HCT116 (cell line): ENCODE results near the gene GFM1. TPM values are rescaled to one million over a fixed set of nuclear protein-coding genes. Genes with fewer than 3 reads are reported as not detected.

ENCODE experiments used
- ATAC-seq: fragments of 200-7000 bp; cut with Tn5 transposase; 2 replicates; pipeline ENCODE4 v1.9.1; 2020; ENCODE audit warnings: mild to moderate bottlenecking, moderate library complexity
- BruUV-seq: library from RNA; stranded (reverse); fragments of 400-500 nt; replicated peaks from 2 replicates; lab custom pipeline; 2021; lab: Mats Ljungman, UMichigan
- CTCF ChIA-PET: fragments of 300-600 bp; sonication (Branson Sonifier 250); formaldehyde crosslinking; loops from one replicate; lab custom pipeline; 2021; ENCODE audit warnings: antibody characterized with exemption; lab: Charles Lee
- POLR2A ChIA-PET: fragments of 300-600, 350-600 bp; sonication (Branson Sonifier 250); formaldehyde crosslinking; loops from one replicate; lab custom pipeline; 2021; ENCODE audit warnings: antibody characterized with exemption; lab: Charles Lee
- RAD21 ChIA-PET, 2 experiments: fragments of 300-600 bp; sonication (Branson Sonifier 250); formaldehyde crosslinking; loops; one replicate each; lab custom pipeline; 2023; ENCODE audit warnings: low total read pairs in 2 of 2; ENCODE audit not compliant: uncharacterized antibody in 2 of 2, unreplicated experiment in 2 of 2, low non-redundant PET in 1 of 2; lab: Charles Lee
- DNase-seq: peaks from one replicate; pipeline ENCODE4 v3.0.0-alpha.2; 2010; ENCODE audit warnings: low read depth, low spot score
- H2AFZ ChIP-seq: fragments of 200-600 bp; shearing (Covaris generic), sonication (generic); 2 replicates; pipeline ENCODE4 v1.6.1; 2017; ENCODE audit warnings: low read depth, mixed run types, mixed read lengths, antibody characterized with exemption, low read length; ENCODE audit not compliant: poor library complexity, severe bottlenecking
- H3K27ac ChIP-seq: 2 replicates; pipeline ENCODE4 v1.5.1; 2012; ENCODE audit warnings: low read depth, low read length
- H3K27me3 ChIP-seq: fragments of 200-600 bp; sonication (generic); 2 replicates; pipeline ENCODE4 v1.6.1; 2016; ENCODE audit warnings: mixed run types, low read length, mixed read lengths; ENCODE audit not compliant: insufficient read depth
- H3K36me3 ChIP-seq, 2 experiments: fragments of 200-500 bp in 1 of 2; fragments of 200-600 bp in 1 of 2; sonication (Bioruptor generic) in 1 of 2; sonication (generic) in 1 of 2; 2 replicates each; pipeline versions ENCODE4 v1.5.1 to v1.6.1; 2014 to 2016; ENCODE audit warnings: low read length in 2 of 2, inconsistent platforms in 1 of 2, mixed read lengths in 1 of 2, mixed run types in 1 of 2; ENCODE audit not compliant: insufficient read depth in 2 of 2, control insufficient read depth in 1 of 2
- H3K4me1 ChIP-seq, 2 experiments: fragments of 200-600 bp in 1 of 2; sonication (generic) in 1 of 2; 2 replicates each; pipeline versions ENCODE4 v1.5.1 to v1.6.1; 2012 to 2017; ENCODE audit warnings: low read length in 2 of 2, inconsistent platforms in 1 of 2, mild to moderate bottlenecking in 1 of 2, mixed read lengths in 1 of 2, mixed run types in 1 of 2, moderate library complexity in 1 of 2; ENCODE audit not compliant: insufficient read depth in 2 of 2, control insufficient read depth in 1 of 2
- H3K4me2 ChIP-seq: fragments of 200-600 bp; sonication (generic); 2 replicates; pipeline ENCODE4 v1.6.1; 2017; ENCODE audit warnings: mixed run types, low read length, mixed read lengths
- H3K4me3 ChIP-seq, 2 experiments: fragments of 200-600 bp in 1 of 2; sonication (generic) in 1 of 2; replicated peaks in 1 of 2; 2 replicates each; pipeline ENCODE4 v1.5.1; 2011 to 2016; ENCODE audit warnings: low read length in 2 of 2, control low read depth in 1 of 2, low read depth in 1 of 2, mild to moderate bottlenecking in 1 of 2, mixed read lengths in 1 of 2, mixed run types in 1 of 2
- H3K79me2 ChIP-seq: fragments of 200-600 bp; sonication (generic); 2 replicates; pipeline ENCODE4 v1.6.1; 2017; ENCODE audit warnings: mild to moderate bottlenecking, mixed run types, low read length, moderate library complexity, mixed read lengths; ENCODE audit not compliant: insufficient read depth
- H3K9ac ChIP-seq: fragments of 200-600 bp; sonication (generic); 2 replicates; pipeline ENCODE4 v1.6.1; 2016; ENCODE audit warnings: low read length, mixed read lengths
- H3K9me2 ChIP-seq: fragments of 200-600 bp; sonication (generic), shearing (Covaris generic); 2 replicates; pipeline ENCODE4 v1.6.1; 2017; ENCODE audit warnings: mixed run types, mild to moderate bottlenecking, moderate library complexity; ENCODE audit not compliant: insufficient read depth
- H3K9me3 ChIP-seq, 2 experiments: fragments of 200-500 bp in 1 of 2; fragments of 200-600 bp in 1 of 2; sonication (Bioruptor generic) in 1 of 2; sonication (generic) in 1 of 2; 2 replicates each; pipeline ENCODE4 v1.6.1; 2014 to 2017; ENCODE audit warnings: low read length in 2 of 2, mixed read lengths in 2 of 2, inconsistent platforms in 1 of 2, low read depth in 1 of 2, mild to moderate bottlenecking in 1 of 2, mixed run types in 1 of 2, moderate library complexity in 1 of 2; ENCODE audit not compliant: control insufficient read depth in 1 of 2, insufficient read depth in 1 of 2
- H4K20me1 ChIP-seq: fragments of 200-600 bp; sonication (generic), shearing (Covaris generic); 2 replicates; pipeline ENCODE4 v1.6.1; 2017; ENCODE audit warnings: mixed run types, mild to moderate bottlenecking, moderate library complexity; ENCODE audit not compliant: insufficient read depth
- ELF1 ChIP-seq: IDR thresholded peaks from 2 replicates; pipeline ENCODE4 v1.6.1; 2012; ENCODE audit warnings: low read depth, borderline replicate concordance
- EZH2 ChIP-seq: fragments of 200-600 bp; sonication (generic); IDR thresholded peaks from 2 replicates; pipeline ENCODE4 v1.6.1; 2017; ENCODE audit warnings: antibody characterized with exemption, mixed run types
- FOSL1 ChIP-seq: IDR thresholded peaks from 2 replicates; pipeline ENCODE4 v1.6.1; 2012; ENCODE audit warnings: low read depth
- JUND ChIP-seq: IDR thresholded peaks from 2 replicates; pipeline ENCODE4 v1.6.1; 2012
- POLR2A ChIP-seq: IDR thresholded peaks from 2 replicates; pipeline ENCODE4 v1.7.0; 2011; ENCODE audit warnings: borderline replicate concordance; ENCODE audit not compliant: insufficient read depth, insufficient read length; ENCODE audit errors: extremely low read depth
- POLR2AphosphoS5 ChIP-seq: IDR thresholded peaks from 2 replicates; pipeline ENCODE4 v1.6.1; 2011; ENCODE audit warnings: mild to moderate bottlenecking, low read depth, low read length, moderate library complexity
- RAD21 ChIP-seq: IDR thresholded peaks from 2 replicates; pipeline ENCODE4 v1.6.1; 2012; ENCODE audit warnings: low read depth, mild to moderate bottlenecking
- SIN3A ChIP-seq: IDR thresholded peaks from 2 replicates; pipeline ENCODE4 v1.6.1; 2012; ENCODE audit warnings: low read depth
- SP1 ChIP-seq: IDR thresholded peaks from 2 replicates; pipeline ENCODE4 v1.6.1; 2012; ENCODE audit warnings: low read depth
- SRF ChIP-seq: IDR thresholded peaks from 2 replicates; pipeline ENCODE4 v1.6.1; 2012; ENCODE audit warnings: low read depth
- TCF7L2 ChIP-seq: IDR thresholded peaks from 2 replicates; pipeline ENCODE4 v1.7.0; 2011; ENCODE audit warnings: borderline replicate concordance, inconsistent platforms; ENCODE audit not compliant: insufficient read depth, insufficient read length; ENCODE audit errors: extremely low read depth
- YY1 ChIP-seq: IDR thresholded peaks from 2 replicates; pipeline ENCODE4 v1.6.1; 2011; ENCODE audit warnings: low read length, low read depth, moderate library complexity, mild to moderate bottlenecking; ENCODE audit not compliant: insufficient replicate concordance; ENCODE audit errors: extremely low read depth
- ZFX ChIP-seq: fragments of 450-650 bp; IDR thresholded peaks from 2 replicates; pipeline ENCODE4 v1.6.1; 2017
- ZNF274 ChIP-seq: fragments of 200-500 bp; sonication (Bioruptor generic); IDR thresholded peaks from 2 replicates; pipeline ENCODE4 v1.6.1; 2014; ENCODE audit warnings: mild to moderate bottlenecking, low read depth, low read length, inconsistent platforms
- intact Hi-C: fragments of 100-400 bp; cut with micrococcal nuclease; formaldehyde crosslinking; loops from 2 replicates; pipeline ENCODE4 v1.10.0; 2022
- total RNA-seq: library from RNA; stranded (reverse); gene quantifications from one replicate; pipeline ENCODE4 v1.2.1, GENCODE V29; 2021; ENCODE audit not compliant: unreplicated experiment
- TF ChIP-seq, protein P1 (sequence below), 3 experiments: fragments of 200-600 bp in 1 of 3; sonication (generic) in 1 of 3; IDR thresholded peaks in 2 of 3; conservative IDR thresholded peaks in 1 of 3; 2 replicates each; pipeline ENCODE4 v1.5.1; 2012 to 2017; ENCODE audit warnings: low read depth in 2 of 3, low read length in 2 of 3, antibody characterized with exemption in 1 of 3, borderline replicate concordance in 1 of 3, control low read depth in 1 of 3, mild to moderate bottlenecking in 1 of 3, mixed read lengths in 1 of 3, mixed run types in 1 of 3, moderate library complexity in 1 of 3; ENCODE audit not compliant: insufficient read depth in 1 of 3
- TF ChIP-seq, protein P2 (sequence below): IDR thresholded peaks from 2 replicates; pipeline ENCODE4 v1.6.1; 2012

GFM1 gene
- total RNA-seq, 1 experiment from 2014 or later = 38.7 TPM

DNA sequence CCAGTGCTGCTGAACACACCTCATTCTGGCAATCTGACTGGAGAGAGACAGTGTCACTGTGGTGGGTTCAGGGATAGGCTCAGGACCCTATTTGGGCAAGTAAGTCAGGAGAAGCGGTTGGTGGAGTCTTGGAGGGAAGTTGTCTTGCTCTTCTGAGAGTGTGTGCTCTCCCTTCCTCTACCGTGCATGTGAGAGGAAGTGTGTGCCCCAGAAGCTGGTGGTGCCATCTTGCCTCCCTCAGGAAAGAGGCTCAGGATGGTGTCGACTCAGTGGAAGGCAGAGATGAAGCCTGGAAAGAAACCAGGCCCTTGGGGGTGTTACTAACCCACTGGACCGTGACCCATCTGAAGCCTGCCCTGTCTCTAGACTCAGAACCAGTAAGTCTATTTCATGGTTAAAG, 94.8 kb downstream of the GFM1 start:
- no peak for ATAC-seq
- ChIA-PET POLR2A (no interaction called here), CTCF (no interaction called here), RAD21 (no interaction called here)
- H3K36me3 ChIP-seq = no peaks in the 10 kb centered on the region; a peak in 1 of 4 replicates
- peaks cover 3 to 7% of the 10 kb centered on the region in 2 experiments; a peak in 1 of 4 replicates for H3K9me3 ChIP-seq
- BruUV-seq = no TSS peak
- no peaks in the 10 kb centered on the region for H4K20me1 ChIP-seq
- H3K9ac ChIP-seq = no peak overlapping the region
- H3K4me2 ChIP-seq = no peak overlapping the region
- no peaks in the 10 kb centered on the region for H3K4me1 ChIP-seq
- H3K9me2 ChIP-seq = no peaks in the 10 kb centered on the region
- H3K27ac ChIP-seq = no peak overlapping the region
- intact Hi-C loops = no loop called here
- no peaks in the 10 kb centered on the region for H3K79me2 ChIP-seq
- H2AFZ ChIP-seq = no peak overlapping the region
- H3K27me3 ChIP-seq = no peaks in the 10 kb centered on the region
- TF ChIP-seq EZH2 (no peak), FOSL1 (no peak), ELF1 (no peak), POLR2AphosphoS5 (no peak), POLR2A (no peak), RAD21 (no peak)
- TF ChIP-seq, protein P1, sequence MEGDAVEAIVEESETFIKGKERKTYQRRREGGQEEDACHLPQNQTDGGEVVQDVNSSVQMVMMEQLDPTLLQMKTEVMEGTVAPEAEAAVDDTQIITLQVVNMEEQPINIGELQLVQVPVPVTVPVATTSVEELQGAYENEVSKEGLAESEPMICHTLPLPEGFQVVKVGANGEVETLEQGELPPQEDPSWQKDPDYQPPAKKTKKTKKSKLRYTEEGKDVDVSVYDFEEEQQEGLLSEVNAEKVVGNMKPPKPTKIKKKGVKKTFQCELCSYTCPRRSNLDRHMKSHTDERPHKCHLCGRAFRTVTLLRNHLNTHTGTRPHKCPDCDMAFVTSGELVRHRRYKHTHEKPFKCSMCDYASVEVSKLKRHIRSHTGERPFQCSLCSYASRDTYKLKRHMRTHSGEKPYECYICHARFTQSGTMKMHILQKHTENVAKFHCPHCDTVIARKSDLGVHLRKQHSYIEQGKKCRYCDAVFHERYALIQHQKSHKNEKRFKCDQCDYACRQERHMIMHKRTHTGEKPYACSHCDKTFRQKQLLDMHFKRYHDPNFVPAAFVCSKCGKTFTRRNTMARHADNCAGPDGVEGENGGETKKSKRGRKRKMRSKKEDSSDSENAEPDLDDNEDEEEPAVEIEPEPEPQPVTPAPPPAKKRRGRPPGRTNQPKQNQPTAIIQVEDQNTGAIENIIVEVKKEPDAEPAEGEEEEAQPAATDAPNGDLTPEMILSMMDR (IDR thresholded peaks at IDR 0.05 in 2 of 3, conservative IDR thresholded peaks at IDR 0.05 in 1 of 3; ENCODE audit: borderline replicate concordance in 1 of 3, insufficient read depth in 1 of 3, low read depth in 2 of 3, low read length in 2 of 3) = no peak
- no peak for DNase-seq
- H3K4me3 ChIP-seq = no peak overlapping the region

DNA sequence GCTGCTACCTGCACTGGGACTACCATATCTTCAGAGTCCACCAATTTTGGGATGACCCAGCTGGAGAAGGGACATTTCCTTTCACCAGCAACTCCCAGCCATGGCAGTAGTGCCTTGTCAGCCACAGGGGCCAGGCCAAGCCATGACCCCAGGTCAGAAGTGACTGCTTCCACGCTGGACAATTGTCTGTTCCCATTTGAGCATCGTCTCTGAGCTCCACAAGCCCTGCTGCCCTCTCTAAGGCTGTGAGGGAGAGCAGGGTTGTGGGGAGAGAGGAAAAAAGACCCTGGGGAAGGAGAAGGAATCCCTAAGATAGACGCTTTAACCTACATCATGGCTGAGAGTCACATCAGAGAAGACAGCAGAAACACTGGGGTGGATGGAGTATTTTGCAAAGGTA, 95.3 kb downstream of the GFM1 start:
- H2AFZ ChIP-seq = no peak overlapping the region
- no peak overlapping the region for H3K9ac ChIP-seq
- no peaks in the 10 kb centered on the region; a peak in 1 of 4 replicates for H3K36me3 ChIP-seq
- POLR2A ChIA-PET = no interaction called here
- H3K4me1 ChIP-seq = no peaks in the 10 kb centered on the region
- H3K9me2 ChIP-seq = no peaks in the 10 kb centered on the region
- ATAC-seq = no peak
- CTCF ChIA-PET = no interaction called here
- no peak overlapping the region for H3K27ac ChIP-seq
- no peaks in the 10 kb centered on the region for H3K79me2 ChIP-seq
- H4K20me1 ChIP-seq = no peaks in the 10 kb centered on the region
- H3K4me3 ChIP-seq = no peak overlapping the region
- H3K4me2 ChIP-seq = no peak overlapping the region
- peaks cover 3 to 7% of the 10 kb centered on the region in 2 experiments; a peak in 1 of 4 replicates for H3K9me3 ChIP-seq
- no peak for DNase-seq
- intact Hi-C loops = no loop called here
- RAD21 ChIA-PET = no interaction called here
- BruUV-seq = no TSS peak
- no peaks in the 10 kb centered on the region for H3K27me3 ChIP-seq
- TF ChIP-seq ELF1 = no peak
- no peak for TF ChIP-seq FOSL1
- TF ChIP-seq SP1 = no peak
- TF ChIP-seq, protein P1 (IDR thresholded peaks at IDR 0.05 in 2 of 3, conservative IDR thresholded peaks at IDR 0.05 in 1 of 3; ENCODE audit: borderline replicate concordance in 1 of 3, insufficient read depth in 1 of 3, low read depth in 2 of 3, low read length in 2 of 3) = no peak
- no peak for TF ChIP-seq ZNF274
- TF ChIP-seq POLR2AphosphoS5 = no peak
- TF ChIP-seq EZH2 = no peak
- TF ChIP-seq POLR2A = no peak
- no peak for TF ChIP-seq YY1
- TF ChIP-seq ZFX = no peak
- no peak for TF ChIP-seq TCF7L2
- TF ChIP-seq SIN3A = no peak
- TF ChIP-seq, protein P2, sequence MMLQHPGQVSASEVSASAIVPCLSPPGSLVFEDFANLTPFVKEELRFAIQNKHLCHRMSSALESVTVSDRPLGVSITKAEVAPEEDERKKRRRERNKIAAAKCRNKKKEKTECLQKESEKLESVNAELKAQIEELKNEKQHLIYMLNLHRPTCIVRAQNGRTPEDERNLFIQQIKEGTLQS = no peak
- TF ChIP-seq SRF = no peak
- no peak for TF ChIP-seq JUND
